SK-N-SH (cell line): ENCODE data around the gene LY6G5C. TPM values are rescaled to one million over a fixed set of nuclear protein-coding genes. Genes with fewer than 3 reads are reported as not detected.

Experiments
- CTCF ChIA-PET: fragments of 300-600, 350-600 bp; formaldehyde crosslinking; extraction: SDS; loops from one replicate; lab custom pipeline; 2021; lab: Yijun Ruan, JAX
- POLR2A ChIA-PET: fragments of 350-600 bp; sonication (Branson Sonifier 250); formaldehyde crosslinking; extraction: SDS; loops from one replicate; lab custom pipeline; 2020; ENCODE audit warnings: antibody characterized with exemption, inconsistent platforms; lab: Yijun Ruan, JAX
- DNase-seq: peaks from one replicate; pipeline ENCODE4 v3.0.0; 2012
- H2AFZ ChIP-seq: fragments of 200-600 bp; sonication (generic); 2 replicates; pipeline ENCODE4 v1.8.1; 2016; ENCODE audit warnings: antibody characterized with exemption, mild to moderate bottlenecking, low read depth
- H3F3A ChIP-seq: fragments of 200-600 bp; sonication (generic); replicated peaks from 2 replicates; pipeline ENCODE3; 2016; ENCODE audit warnings: antibody characterized with exemption, mild to moderate bottlenecking; ENCODE audit not compliant: insufficient read depth
- H3K27ac ChIP-seq, 2 experiments: fragments of 200-500 bp in 1 of 2; fragments of 200-600 bp in 1 of 2; sonication (Bioruptor generic) in 1 of 2; sonication (generic), shearing (Covaris generic) in 1 of 2; 2 replicates each; pipeline versions ENCODE4 v1.5.1 to v1.6.1; 2014 to 2016; ENCODE audit warnings: low read depth in 2 of 2, inconsistent platforms in 1 of 2, low read length in 1 of 2, mild to moderate bottlenecking in 1 of 2, mixed read lengths in 1 of 2
- H3K27me3 ChIP-seq: fragments of 200-600 bp; sonication (generic), shearing (Covaris generic); 2 replicates; pipeline ENCODE4 v1.6.1; 2016; ENCODE audit warnings: mixed run types; ENCODE audit not compliant: insufficient read depth
- H3K36me3 ChIP-seq, 2 experiments: fragments of 200-500 bp in 1 of 2; fragments of 200-600 bp in 1 of 2; sonication (Bioruptor generic) in 1 of 2; sonication (generic) in 1 of 2; replicated peaks in 1 of 2; 2 replicates each; pipeline versions ENCODE3 to v1.5.1; 2014 to 2016; ENCODE audit warnings: low read length in 1 of 2, mild to moderate bottlenecking in 1 of 2; ENCODE audit not compliant: insufficient read depth in 2 of 2, control insufficient read depth in 1 of 2
- H3K4me1 ChIP-seq, 2 experiments: fragments of 200-500 bp in 1 of 2; fragments of 200-600 bp in 1 of 2; sonication (Bioruptor generic) in 1 of 2; sonication (generic), shearing (Covaris generic) in 1 of 2; 2 replicates each; pipeline versions ENCODE4 v1.5.1 to v1.6.1; 2014 to 2016; ENCODE audit warnings: low read depth in 1 of 2, low read length in 1 of 2, mixed run types in 1 of 2; ENCODE audit not compliant: insufficient read depth in 2 of 2, control insufficient read depth in 1 of 2
- H3K4me2 ChIP-seq: fragments of 200-600 bp; sonication (generic), shearing (Covaris generic); 2 replicates; pipeline ENCODE4 v1.6.1; 2017; ENCODE audit warnings: mixed run types
- H3K4me3 ChIP-seq, 2 experiments: fragments of 200-500 bp in 1 of 2; fragments of 200-600 bp in 1 of 2; sonication (Bioruptor generic) in 1 of 2; sonication (generic), shearing (Covaris generic) in 1 of 2; 2 replicates each; pipeline versions ENCODE4 v1.5.1 to v1.8.1; 2014 to 2016; ENCODE audit warnings: low read depth in 2 of 2, inconsistent platforms in 1 of 2, low read length in 1 of 2, mild to moderate bottlenecking in 1 of 2, mixed read lengths in 1 of 2, moderate library complexity in 1 of 2
- H3K79me2 ChIP-seq: fragments of 200-600 bp; sonication (generic); 2 replicates; pipeline ENCODE4 v1.8.1; 2017; ENCODE audit warnings: mild to moderate bottlenecking; ENCODE audit not compliant: insufficient read depth
- H3K9ac ChIP-seq: fragments of 200-600 bp; sonication (generic); 2 replicates; pipeline ENCODE4 v1.6.1; 2017; ENCODE audit warnings: mixed run types
- H3K9me2 ChIP-seq: fragments of 200-600 bp; sonication (generic); 2 replicates; pipeline ENCODE4 v1.6.1; 2017; ENCODE audit warnings: mixed run types
- H3K9me3 ChIP-seq: fragments of 200-600 bp; sonication (generic); 2 replicates; pipeline ENCODE4 v1.6.1; 2017; ENCODE audit warnings: mixed run types, mild to moderate bottlenecking, moderate library complexity
- H4K20me1 ChIP-seq: fragments of 200-600 bp; sonication (generic); 2 replicates; pipeline ENCODE4 v1.6.1; 2017; ENCODE audit warnings: mild to moderate bottlenecking, mixed run types; ENCODE audit not compliant: insufficient read depth
- FOSL2 ChIP-seq: IDR thresholded peaks from 2 replicates; pipeline ENCODE4 v1.4.0; 2012; ENCODE audit warnings: low read depth, mild to moderate bottlenecking, moderate library complexity, borderline replicate concordance
- FOXJ3 ChIP-seq: sonication (generic); formaldehyde crosslinking; IDR thresholded peaks from 2 replicates; pipeline ENCODE4 v1.5.1; 2020; ENCODE audit warnings: mild to moderate bottlenecking, missing genetic modification reagents
- MAX ChIP-seq: IDR thresholded peaks from 2 replicates; pipeline ENCODE4 v1.4.0; 2012; ENCODE audit warnings: low read depth
- MEF2A ChIP-seq: IDR thresholded peaks from 2 replicates; pipeline ENCODE4 v1.4.0; 2012; ENCODE audit warnings: low read depth, borderline replicate concordance
- NRF1 ChIP-seq: IDR thresholded peaks from 2 replicates; pipeline ENCODE4 v1.6.1; 2012; ENCODE audit warnings: low read depth, mild to moderate bottlenecking, low read length
- RCOR1 ChIP-seq: fragments of 150-350 bp; IDR thresholded peaks from 2 replicates; pipeline ENCODE4 v1.6.1; 2017; ENCODE audit warnings: antibody characterized with exemption, low read length
- REST ChIP-seq: IDR thresholded peaks from 2 replicates; pipeline ENCODE4 v1.6.1; 2012; ENCODE audit warnings: mild to moderate bottlenecking, low read depth, low read length, moderate library complexity
- SMC3 ChIP-seq: IDR thresholded peaks from 2 replicates; pipeline ENCODE4 v1.6.1; 2012; ENCODE audit warnings: low read depth, low read length, improper control_type of control experiment
- TAF1 ChIP-seq: IDR thresholded peaks from 2 replicates; pipeline ENCODE4 v1.6.1; 2012; ENCODE audit warnings: low read depth, mild to moderate bottlenecking, low read length, moderate library complexity, borderline replicate concordance
- TCF12 ChIP-seq: IDR thresholded peaks from 2 replicates; pipeline ENCODE4 v1.4.0; 2012
- YY1 ChIP-seq: IDR thresholded peaks from 2 replicates; pipeline ENCODE4 v1.4.0; 2012; ENCODE audit warnings: low read depth, mild to moderate bottlenecking
- ZBTB33 ChIP-seq: IDR thresholded peaks from 2 replicates; pipeline ENCODE4 v1.4.0; 2012; ENCODE audit warnings: low read depth, borderline replicate concordance
- WGBS: methylation state at CpG from one replicate; pipeline ENCODE4 v1.1.6; 2017; ENCODE audit warnings: low lambda C conversion rate; 5-methylcytosine and 5-hydroxymethylcytosine counted together
- polyA plus RNA-seq, 3 experiments: library from polyadenylated mRNA; depleted of rRNA; stranded (reverse); fragments of >200 nt; gene quantifications; 2 replicates each; pipeline ENCODE4 v1.2.3, GENCODE V29; 2012

Gene LY6G5C
- polyA plus RNA-seq, 1 of the 3 experiments (the other 2 are of a cell fraction): 1.1 TPM

DNA sequence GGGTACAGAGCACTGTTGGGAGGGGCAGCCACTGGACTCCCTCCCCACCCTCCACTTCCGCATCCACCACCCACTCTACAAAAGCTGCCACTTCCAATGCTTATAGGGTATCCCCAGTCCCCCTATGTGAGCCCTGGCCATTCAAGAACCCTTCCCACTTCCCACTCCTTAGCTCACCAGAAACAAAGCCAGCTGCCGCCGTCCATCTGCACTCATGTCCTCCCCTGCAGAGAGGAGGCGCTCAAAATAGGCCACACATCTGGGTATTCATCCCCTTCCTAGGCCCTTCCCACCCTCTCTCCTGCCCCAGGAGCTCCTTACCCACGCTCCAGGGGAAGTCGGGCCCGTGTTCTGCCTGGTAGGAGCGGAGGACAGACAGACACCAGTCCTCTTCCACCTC lies 6.5 kb upstream of the LY6G5C start:
- H3K9me3 ChIP-seq: no peaks in the 10 kb centered on the region
- TF ChIP-seq ZBTB33 (no peak), TCF12 (no peak), FOXJ3 (CRISPR knock-in tag) (no peak)
- H3K9me2 ChIP-seq: no peaks in the 10 kb centered on the region
- H3K79me2 ChIP-seq: no peaks in the 10 kb centered on the region
- H3K27ac ChIP-seq: no peak overlapping the region
- H3K4me2 ChIP-seq: no peak overlapping the region
- H3K4me1 ChIP-seq: no peaks in the 10 kb centered on the region
- H3K27me3 ChIP-seq: no peaks in the 10 kb centered on the region
- no peak overlapping the region for H3K4me3 ChIP-seq
- no peak overlapping the region for H2AFZ ChIP-seq
- H4K20me1 ChIP-seq: no peaks in the 10 kb centered on the region
- 97% methylated on average over 8 of the region's 8 CpGs for WGBS
- H3K36me3 ChIP-seq: peaks cover 8 to 46% of the 10 kb centered on the region in 2 experiments
- H3K9ac ChIP-seq: no peak overlapping the region
- peak; percentile 15 for DNase-seq
- ChIA-PET CTCF (interaction anchor here (1.0 kb wide), 2 partner anchors 43 to 137 kb away, joined by 3 to 4 read pairs; no protein-coding TSS in a partner anchor), POLR2A (no interaction called here)
- H3F3A ChIP-seq: no peaks in the 10 kb centered on the region

DNA sequence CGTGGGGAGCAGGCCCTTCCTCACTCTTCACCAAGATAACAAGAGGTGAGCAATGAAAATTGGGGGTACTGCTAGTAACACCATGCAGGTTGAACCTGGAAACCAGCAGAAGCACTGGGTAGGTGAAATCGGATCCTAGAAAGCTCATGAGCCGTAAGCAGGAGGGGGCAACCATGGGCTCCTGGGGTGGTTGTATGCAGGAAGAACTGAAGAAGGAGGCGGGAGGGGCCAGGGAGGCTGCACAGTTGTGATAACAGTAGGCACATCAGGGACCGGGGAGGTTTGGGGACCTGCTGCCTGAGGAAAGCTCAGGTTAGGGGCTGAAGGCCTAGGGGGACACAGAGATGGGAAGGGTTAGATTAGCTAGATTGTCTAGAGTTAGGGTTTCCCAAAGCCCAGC lies 5.6 kb upstream of the LY6G5C start:
- no peak overlapping the region for H3K4me2 ChIP-seq
- no peaks in the 10 kb centered on the region for H3F3A ChIP-seq
- no peak overlapping the region for H2AFZ ChIP-seq
- no peak overlapping the region for H3K27ac ChIP-seq
- H3K4me1 ChIP-seq: no peaks in the 10 kb centered on the region
- H4K20me1 ChIP-seq: no peaks in the 10 kb centered on the region
- H3K9ac ChIP-seq: no peak overlapping the region
- DNase-seq: no peak
- ChIA-PET CTCF (interaction anchor here (1.1 kb wide), 1 partner anchor 177 kb away, joined by 3 read pairs; no protein-coding TSS in a partner anchor), POLR2A (no interaction called here)
- no peaks in the 10 kb centered on the region for H3K9me2 ChIP-seq
- no peaks in the 10 kb centered on the region for H3K27me3 ChIP-seq
- H3K36me3 ChIP-seq: peaks cover 8 to 40% of the 10 kb centered on the region in 2 experiments
- H3K9me3 ChIP-seq: no peaks in the 10 kb centered on the region
- H3K79me2 ChIP-seq: no peaks in the 10 kb centered on the region
- WGBS: 90% methylated on average over 5 of the region's 5 CpGs
- no peak overlapping the region for H3K4me3 ChIP-seq
- no peak for TF ChIP-seq TAF1
- no peak for TF ChIP-seq MAX
- no peak for TF ChIP-seq NRF1
- no peak for TF ChIP-seq SMC3
- TF ChIP-seq FOSL2: no peak
- TF ChIP-seq YY1: no peak
- TF ChIP-seq MEF2A: no peak

DNA sequence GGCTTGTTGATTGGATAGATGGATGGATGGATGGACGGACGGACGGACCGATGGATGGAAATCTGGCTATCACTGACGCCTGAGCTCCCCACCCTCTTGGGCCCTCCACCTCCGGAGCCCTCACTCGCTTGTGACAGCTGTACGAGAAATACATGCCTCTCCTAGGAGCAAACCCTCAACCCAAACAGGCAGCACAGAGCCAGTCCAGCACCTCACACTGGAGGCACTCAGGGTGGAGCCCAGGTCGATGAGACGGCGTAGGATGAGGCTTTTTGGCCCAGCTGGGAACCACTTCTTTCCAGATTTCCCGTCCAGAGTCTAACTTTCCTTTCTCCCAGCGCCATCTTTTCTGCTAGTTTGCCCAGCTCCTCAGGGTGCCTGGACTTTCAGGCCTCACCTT lies 2.7 kb upstream of the LY6G5C start:
- no peak overlapping the region for H3K9ac ChIP-seq
- H3K4me2 ChIP-seq: no peak overlapping the region
- no peaks in the 10 kb centered on the region for H3F3A ChIP-seq
- no peaks in the 10 kb centered on the region for H4K20me1 ChIP-seq
- H3K9me3 ChIP-seq: no peaks in the 10 kb centered on the region
- H3K79me2 ChIP-seq: no peaks in the 10 kb centered on the region
- POLR2A ChIA-PET: no interaction called here
- H3K4me3 ChIP-seq: no peak overlapping the region
- H3K27ac ChIP-seq: no peak overlapping the region
- no peak for TF ChIP-seq REST
- TF ChIP-seq RCOR1: no peak
- no peak for TF ChIP-seq SMC3
- peaks cover under 1 to 18% of the 10 kb centered on the region in 2 experiments for H3K36me3 ChIP-seq
- CTCF ChIA-PET: interaction anchor here (0.7 to 1.6 kb wide), 5 partner anchors 52 to 147 kb away, joined by 3 to 4 read pairs (median 4); partner anchors contain the start of gene VARS1
- H3K4me1 ChIP-seq: peaks cover 3 to 7% of the 10 kb centered on the region in 2 experiments; a peak in 2 of 4 replicates
- no peak for DNase-seq
- H2AFZ ChIP-seq: no peak overlapping the region
- no peaks in the 10 kb centered on the region for H3K9me2 ChIP-seq
- H3K27me3 ChIP-seq: no peaks in the 10 kb centered on the region
- 94% methylated on average over 13 of the region's 13 CpGs for WGBS
